Stimulated activated CD4-positive, alpha-beta T cell treated with anti-CD3 and anti-CD28 coated beads, Interleukin-1b, Interleukin-23, amount 100 ng/mL, for 24 hours (primary cell): ENCODE results near the gene KMT2A.
"Not testable (repeated sequence)": the region's sequence is repeated elsewhere in the genome, so short reads cannot be mapped to it uniquely, and the experiment has no call there.

Source experiments
- DNase-seq, 4 experiments: peaks; one replicate each; pipeline ENCODE4 v3.0.0-alpha.2; 2020; ENCODE audit warnings: low read depth in 4 of 4, low spot score in 1 of 4

The KMT2A gene

DNA sequence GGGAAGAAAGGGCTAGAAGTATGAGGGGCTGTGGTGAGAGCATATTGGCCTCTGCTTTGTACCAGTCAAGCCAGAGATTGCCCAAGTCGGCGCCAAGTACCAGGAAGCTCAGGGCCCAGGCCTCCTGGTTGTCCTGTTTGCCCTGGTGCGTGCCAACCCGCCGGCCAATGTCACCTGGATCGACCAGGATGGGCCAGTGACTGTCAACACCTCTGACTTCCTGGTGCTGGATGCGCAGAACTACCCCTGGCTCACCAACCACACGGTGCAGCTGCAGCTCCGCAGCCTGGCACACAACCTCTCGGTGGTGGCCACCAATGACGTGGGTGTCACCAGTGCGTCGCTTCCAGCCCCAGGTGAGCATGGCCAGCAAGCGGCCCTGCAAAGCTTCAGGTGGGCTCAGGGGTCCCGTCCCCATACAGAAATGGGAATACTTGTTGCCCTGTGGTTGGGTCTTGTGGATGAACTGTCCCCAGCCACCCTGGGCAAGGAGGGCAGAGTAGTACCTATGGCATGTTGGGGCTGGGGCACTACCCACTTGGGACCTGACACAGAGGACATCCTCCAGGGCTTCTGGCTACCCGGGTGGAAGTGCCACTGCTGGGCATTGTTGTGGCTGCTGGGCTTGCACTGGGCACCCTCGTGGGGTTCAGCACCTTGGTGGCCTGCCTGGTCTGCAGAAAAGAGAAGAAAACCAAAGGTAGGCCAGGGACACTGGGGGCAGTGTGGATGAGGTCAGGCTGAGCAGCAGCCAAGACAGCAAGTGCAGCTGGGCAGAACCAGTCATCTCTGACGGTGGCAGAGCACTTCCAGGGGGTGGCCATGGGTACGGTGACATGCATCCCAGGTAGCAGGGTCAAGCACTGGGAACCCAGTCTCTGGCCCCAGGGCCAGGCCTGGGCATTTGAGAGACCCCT lies 96.8 kb downstream of the KMT2A start:
- no peak for DNase-seq

DNA sequence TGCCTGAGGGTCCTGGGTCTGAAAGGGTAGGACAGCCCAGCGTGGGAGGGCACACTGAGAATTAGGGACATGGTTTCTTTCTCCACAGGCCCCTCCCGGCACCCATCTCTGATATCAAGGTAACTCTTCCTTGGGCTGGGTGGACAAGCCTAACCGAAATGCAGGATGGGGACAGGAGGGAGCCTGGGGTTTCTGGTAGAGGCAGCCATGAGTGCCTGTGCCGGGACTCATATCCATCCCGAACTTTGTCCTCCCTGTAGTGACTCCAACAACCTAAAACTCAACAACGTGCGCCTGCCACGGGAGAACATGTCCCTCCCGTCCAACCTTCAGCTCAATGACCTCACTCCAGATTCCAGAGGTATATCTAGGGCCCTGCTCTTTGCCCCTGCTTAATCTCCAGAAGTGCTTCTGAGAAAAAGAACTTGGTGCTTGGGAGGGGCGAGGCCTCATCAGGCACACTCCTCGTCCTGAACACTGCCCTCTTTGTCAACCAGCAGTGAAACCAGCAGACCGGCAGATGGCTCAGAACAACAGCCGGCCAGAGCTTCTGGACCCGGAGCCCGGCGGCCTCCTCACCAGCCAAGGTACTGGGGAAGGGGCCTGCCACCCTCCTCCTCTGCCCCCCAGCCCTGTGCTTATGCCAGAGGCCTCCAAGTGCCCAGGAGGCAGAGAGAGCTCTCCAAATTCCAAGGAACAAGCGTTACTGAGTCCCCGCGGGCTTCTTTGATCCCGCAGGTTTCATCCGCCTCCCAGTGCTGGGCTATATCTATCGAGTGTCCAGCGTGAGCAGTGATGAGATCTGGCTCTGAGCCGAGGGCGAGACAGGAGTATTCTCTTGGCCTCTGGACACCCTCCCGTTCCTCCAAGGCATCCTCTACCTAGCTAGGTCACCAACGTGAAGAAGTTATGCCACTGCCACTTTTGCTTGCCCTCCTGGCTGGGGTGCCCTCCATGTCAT lies 97.8 kb downstream of the KMT2A start:
- no peak for DNase-seq

DNA sequence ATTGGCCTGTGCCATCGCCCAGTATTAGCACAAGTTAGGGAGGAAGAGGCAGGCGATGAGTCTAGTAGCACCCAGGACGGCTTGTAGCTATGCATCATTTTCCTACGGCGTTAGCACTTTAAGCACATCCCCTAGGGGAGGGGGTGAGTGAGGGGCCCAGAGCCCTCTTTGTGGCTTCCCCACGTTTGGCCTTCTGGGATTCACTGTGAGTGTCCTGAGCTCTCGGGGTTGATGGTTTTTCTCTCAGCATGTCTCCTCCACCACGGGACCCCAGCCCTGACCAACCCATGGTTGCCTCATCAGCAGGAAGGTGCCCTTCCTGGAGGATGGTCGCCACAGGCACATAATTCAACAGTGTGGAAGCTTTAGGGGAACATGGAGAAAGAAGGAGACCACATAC lies 99.0 kb downstream of the KMT2A start:
- DNase-seq, result no peak

DNA sequence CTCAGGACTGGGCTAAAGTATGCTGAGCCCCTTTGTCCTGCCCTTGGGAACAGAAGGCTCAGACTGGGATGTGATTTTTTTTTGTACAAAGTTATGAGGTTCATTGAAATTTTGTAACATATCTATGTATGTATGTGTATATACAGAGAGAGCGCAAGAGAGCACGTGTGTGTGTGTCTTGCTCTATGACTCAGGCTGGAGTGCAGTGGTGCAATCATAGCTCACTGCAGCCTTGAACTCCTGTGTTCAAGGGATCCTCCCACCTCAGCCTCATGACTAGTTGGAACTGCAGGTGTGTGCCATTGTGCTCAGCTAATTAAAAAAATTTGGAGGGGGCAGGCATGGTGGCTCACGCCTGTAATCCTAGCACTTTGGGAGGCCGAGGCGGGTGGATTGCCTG lies 100.4 kb downstream of the KMT2A start:
- no peak for DNase-seq

DNA sequence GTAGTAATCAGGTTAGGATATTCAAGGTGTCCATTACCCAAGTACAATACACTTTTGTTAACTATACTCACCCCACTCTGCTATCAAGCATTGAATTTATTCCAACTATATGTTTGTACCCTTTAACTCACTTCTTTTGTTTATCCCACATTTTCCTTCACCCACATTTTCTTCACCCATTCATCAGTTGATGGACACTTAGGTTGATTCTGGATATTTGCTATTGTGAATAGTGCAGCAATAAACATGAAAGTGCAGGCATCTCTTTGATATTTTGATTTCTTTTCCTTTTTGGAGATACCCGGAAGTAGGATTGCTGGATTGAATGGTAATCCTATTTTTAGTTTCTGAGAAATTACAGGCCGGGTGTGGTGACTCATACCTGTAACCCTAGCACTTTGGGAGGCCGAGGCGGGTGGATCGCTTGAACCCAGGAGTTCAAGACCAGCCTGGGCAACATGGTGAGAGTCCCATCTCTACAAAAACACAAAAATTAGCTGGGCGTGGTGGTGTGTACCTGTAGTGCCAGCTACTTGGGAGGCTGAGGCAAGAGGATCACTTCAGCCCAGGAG lies 101.2 kb downstream of the KMT2A start:
- no peak for DNase-seq

DNA sequence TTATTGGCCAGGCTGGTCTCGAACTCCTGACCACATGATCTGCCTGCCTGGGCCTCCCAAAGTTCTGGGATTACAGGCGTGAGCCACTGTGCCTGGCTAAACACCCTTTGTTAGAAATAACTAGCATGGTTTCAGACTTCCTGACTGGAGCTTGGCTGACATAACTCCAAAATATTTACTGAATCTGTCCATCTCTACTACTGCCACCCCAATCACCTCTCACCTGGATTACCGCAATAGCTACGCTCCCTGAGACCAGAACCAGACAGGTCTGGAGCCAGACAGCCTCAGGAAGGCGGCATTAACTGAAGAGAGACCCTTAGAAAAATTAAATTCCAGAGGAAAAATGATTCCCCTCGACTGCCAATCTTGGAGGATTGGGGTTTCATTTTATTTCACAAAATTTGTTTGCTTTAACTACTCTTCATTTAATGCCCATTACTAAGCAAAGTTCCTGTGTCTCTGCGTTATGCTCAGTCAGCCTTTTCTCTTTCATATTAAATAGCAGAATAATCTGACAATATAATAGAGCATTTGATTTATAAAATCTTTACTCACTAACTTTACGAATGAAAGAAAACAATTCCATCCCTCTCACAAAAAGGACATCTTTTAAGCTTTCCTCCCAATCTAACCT lies 107.8 kb downstream of the KMT2A start:
- no peak for DNase-seq

DNA sequence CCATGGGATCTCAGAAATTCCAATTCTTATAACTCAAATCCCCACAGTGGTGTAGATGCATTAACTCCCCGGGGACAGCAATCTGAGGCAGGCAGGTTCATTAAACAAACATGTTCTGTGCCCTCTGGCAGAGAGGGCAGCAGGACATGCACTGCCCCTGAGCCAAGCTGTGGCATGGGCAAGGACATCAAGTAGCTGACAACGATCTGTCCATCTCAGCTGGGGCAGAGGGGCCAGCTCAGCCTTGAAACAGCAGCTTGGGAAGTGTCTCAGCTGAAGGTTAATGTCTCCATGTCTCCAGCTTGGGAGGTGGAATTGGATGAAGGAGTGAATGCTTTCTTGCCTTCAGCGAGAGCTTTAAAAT lies 108.3 kb downstream of the KMT2A start:
- DNase-seq, result no peak

DNA sequence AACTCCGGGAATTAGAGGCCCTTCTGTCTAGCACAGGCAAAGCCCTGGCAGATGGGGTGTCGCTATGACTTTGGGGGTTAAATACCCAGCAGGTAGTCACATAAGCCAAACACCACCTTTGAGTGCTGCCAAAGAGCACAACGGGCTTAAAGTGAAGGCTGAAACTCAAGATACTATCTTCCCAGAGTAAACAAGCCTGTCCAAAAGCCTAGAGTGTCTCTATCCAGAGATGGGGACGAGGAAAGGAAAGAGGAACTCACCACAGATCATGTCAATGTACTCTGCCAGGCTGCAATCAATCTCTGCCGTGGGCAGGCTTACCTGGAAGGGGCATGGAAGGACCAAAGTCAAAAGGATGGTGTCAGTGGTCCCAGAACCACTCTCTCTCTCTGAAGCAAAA lies 109.2 kb downstream of the KMT2A start:
- no peak for DNase-seq

DNA sequence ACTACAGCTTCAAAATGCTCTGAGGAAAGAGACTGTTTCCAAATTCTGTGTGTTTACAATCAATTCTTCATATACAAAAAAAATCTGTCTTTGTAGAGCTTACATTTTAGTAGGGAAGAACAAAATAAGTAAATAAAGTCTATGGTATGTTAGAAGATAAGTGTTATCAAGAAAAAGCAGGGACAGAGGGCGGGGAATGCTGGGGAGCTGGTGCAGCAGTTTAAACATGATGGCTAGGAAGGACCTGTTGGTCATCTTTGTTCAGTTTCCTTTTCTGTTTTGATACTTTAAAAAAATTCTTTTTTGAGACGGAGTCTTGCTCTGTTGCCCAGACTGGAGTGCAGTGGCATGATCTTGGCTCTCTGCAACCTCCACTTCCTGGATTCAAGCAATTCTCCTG lies 110.8 kb downstream of the KMT2A start:
- no peak for DNase-seq

DNA sequence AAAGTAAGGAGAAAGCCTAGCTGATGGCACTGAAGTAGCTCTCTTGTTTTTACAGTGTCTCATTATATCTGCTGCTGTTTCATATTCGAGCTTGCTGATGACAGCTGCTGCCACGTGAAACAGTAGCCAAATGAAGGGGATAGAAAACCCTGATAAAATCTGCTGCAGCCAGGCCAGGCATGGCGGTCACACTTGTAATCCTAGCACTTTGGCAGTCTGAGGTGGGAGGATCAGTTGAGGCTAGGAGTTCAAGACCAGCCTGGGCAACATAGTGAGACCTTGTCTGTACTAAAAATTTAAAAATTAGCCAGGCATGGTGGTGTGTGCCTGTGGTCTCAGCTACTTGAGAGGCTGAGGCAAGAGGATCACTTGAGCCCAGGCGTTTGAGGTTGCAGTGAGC lies 116.0 kb downstream of the KMT2A start:
- DNase-seq, result no peak

DNA sequence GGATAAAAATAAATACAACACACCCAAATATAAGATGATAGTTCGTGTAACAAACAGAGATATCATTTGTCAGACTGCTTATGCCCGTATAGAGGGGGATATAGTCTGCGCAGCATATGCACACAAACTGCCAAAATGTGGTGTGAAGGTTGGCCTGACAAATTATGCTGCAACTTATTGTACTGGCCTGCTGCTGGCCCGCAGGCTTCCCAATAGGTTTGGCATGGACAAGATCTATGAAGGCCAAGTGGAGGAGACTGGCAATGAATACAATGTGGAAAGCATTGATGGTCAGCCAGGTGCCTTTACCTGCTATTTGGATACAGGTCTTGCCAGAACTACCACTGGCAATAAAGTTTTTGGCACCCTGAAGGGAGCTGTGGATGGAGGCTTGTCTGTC lies 124.5 kb downstream of the KMT2A start:
- DNase-seq, result no peak

DNA sequence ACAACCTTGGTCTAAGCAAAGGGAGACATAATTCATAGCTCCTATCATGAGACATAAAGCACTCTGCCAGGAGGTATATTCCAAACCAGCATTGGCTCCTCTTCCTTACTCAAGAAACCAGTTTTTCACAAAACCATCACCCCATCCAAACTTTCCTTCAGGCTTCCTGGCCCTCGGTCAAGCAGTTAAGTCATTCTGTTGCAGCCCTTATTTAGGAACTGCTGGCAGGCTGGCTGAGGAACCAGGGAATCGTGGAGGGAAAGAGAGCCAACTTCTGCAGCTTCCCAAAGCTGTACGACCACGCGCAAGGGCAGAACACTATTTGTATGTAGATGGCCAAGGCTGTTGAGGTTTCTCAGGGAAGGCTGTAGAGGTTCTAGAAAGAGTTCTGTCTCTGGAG lies 128.8 kb downstream of the KMT2A start:
- no peak for DNase-seq

DNA sequence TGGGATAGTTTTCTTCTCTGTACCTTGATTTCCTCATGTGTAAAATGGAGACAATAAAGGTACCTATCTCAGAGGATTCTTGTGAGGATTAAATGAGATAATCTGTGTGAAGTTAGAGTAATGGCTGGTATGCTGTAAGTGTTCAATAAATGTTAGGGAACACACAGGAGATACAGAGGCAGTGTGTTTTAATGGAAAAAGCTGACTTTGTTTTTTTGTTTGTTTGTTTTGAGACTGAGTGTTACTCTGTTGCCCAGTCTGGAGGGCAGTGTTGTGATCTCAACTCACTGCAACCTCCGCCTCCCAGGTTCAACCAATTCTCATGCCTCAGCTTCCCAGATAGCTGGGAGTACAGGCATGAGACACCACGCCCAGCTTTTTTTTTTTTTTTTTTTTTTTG lies 133.4 kb downstream of the KMT2A start:
- DNase-seq, result no peak

DNA sequence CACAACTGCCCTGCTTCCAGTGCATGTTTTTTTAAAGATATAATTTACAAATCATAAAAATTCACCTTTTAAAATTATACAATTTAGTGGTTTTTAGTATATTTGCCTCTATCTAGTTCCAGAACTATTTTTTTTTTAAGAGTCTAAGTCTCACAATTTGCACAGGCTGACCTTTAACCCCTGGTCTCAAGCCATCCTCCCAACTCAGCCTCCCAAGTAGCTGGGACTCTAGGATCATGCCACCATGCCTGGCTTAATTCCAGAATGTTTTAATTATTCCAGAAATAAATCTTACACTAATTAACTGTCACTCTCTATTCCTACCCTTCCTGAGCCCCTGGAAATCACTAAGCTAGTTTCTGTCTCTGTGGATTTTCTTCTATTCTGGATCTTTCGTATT lies 134.5 kb downstream of the KMT2A start:
- no peak for DNase-seq

DNA sequence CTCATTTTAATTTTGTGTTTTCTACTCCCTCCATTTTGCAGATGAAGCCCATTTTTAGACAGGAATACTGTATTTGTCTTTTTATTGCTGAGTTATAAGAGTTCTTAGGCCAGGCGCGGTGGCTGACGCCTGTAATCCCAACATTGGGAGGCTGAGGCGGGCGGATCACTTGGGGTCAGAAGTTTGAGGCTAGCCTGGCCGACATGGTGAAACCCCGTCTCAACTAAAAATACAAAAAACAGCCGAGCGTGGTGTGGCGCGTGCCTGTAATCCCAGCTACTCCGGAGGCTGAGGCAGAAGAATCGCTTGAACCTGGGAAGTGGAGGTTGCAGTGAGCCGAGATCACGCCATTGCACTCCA lies 135.4 kb downstream of the KMT2A start:
- not testable (repeated sequence) for DNase-seq

DNA sequence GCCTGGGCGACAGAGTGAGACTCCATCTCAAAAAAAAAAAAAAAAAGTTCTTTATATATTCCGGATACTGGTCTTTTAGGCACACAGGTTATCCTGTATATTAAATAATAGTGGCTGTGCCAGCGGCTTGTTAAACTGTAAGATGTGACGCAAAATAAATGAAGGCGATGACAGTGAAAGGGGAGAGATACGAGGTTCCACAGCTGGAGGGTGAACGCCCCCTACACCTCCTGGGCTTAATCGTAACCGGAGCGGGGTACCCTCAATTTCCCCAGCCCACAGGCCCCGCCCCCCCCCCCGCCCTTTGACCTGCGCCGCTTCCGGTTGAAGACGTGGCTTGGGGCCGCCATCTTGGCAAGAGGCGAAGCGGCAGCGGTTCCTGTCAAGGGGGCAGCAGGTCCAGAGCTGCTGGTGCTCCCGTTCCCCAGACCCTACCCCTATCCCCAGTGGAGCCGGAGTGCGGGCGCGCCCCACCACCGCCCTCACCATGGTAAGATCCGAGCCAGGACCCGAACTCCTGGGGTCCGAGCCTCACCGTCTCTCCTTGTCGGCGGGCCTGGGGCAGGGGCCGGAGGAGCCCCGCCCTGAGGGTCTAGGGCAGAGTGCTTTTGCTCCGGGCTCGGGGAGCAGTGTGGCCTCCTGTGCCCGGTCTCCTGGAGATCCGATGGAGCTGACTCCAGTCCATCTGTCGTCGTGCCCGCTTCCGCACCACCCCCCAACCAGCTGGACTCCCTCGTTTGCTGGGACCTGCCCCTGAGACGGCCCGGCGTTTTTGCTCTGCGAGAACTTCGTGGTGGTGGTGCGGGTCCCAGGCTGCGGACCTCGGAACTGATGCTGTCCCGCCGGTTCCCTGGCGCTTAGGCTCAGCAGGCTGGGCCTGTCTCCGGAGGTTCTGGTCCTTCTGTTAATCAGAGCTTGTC lies 136.0 kb downstream of the KMT2A start, which contains the start of gene ARCN1:
ARCN1 (plus strand) TSS at position 349 of the 920 bp plus-strand sequence; CDS start at position 488, 139 bp downstream.
- peak; percentile 49 to 68 (median 57) for DNase-seq

DNA sequence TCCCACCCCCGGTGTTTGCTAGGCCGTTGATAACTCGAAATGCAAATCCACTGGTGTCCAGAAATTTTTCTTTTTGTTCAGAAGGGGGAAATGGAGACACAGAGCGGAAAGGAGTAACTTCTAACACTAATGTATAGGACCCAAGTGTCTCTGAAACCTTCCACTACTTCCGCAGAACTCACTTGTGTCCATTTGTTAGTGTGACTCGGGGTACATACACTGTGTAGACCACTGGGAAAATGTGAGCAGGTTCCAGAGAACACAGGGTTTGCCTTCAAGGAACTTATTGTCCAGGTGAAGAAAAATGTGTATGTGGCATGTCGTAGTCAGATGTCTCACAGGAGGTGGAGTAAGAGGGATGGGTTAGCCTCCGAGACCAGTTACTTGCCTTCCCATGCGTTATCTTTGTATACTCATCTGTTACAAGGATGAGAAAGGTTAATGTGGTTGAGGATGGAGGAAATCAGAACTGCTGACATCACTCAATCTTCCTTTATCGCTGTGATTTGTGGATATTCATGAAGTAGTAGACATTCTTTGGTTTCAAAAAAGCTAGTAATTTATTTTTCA lies 136.8 kb downstream of the KMT2A start:
- peak in 1 of 4 experiments; percentile 22 for DNase-seq

DNA sequence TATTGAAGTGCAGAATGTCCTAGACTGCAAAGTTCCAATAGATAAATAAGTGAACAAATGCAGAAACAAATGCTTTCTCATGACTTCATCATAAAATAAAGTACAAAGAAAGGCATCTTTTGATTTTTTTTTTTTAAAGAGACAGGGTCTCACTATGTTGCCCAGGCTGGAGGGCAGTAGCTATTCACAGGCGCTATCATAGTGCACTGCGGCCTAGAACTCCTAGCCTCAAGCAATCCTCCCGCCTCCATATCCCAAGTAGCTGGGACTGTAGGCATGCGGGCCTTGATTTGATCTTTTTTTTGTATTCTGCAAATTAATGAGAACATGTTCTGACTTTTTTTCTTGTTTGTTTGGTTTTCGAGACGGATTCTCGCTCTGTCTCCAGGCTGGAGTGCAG lies 138.3 kb downstream of the KMT2A start:
- no peak for DNase-seq
